Hair follicular keratinocyte (primary cell): ENCODE results near the gene RXRG. TPM values are rescaled to one million over a fixed set of nuclear protein-coding genes. Genes with fewer than 3 reads are reported as not detected.

Source experiments
- total RNA-seq: library from RNA; depleted of rRNA; stranded (reverse); fragments of >200 nt; gene quantifications from 2 replicates; pipeline ENCODE4 v1.2.3, GENCODE V29; 2015

The RXRG gene
- total RNA-seq = not detected in 2 replicates

GRCh38 chr1:165444897-165445370 lies at the start of gene RXRG:
Gene RXRG (minus strand): TSS chr1:165445126. CDS start chr1:165444893, 233 bp downstream.

GRCh38 chr1:165355977-165356811 lies 88.7 kb downstream of the RXRG start, which contains the start of gene LMX1A:
Gene LMX1A (minus strand): TSS chr1:165356715. CDS start chr1:165355559, 1,156 bp downstream.

Other genes with a start within 250 kb of the RXRG start
- gene LMX1A, start 88.4 kb downstream of the RXRG start, total RNA-seq = not detected in 2 replicates
- not detected in 2 replicates for gene LRRC52, start 98.9 kb upstream of the RXRG start, total RNA-seq
- gene MGST3, start 186.1 kb upstream of the RXRG start, total RNA-seq = 116 and 221 TPM in 2 replicates